NCI-H1436 (cell line): ENCODE results near the gene MAFG.

Experiments used
- DNase-seq: peaks from one replicate; lab custom pipeline; 2025; lab: John Stamatoyannopoulos, UW

MAFG gene

DNA sequence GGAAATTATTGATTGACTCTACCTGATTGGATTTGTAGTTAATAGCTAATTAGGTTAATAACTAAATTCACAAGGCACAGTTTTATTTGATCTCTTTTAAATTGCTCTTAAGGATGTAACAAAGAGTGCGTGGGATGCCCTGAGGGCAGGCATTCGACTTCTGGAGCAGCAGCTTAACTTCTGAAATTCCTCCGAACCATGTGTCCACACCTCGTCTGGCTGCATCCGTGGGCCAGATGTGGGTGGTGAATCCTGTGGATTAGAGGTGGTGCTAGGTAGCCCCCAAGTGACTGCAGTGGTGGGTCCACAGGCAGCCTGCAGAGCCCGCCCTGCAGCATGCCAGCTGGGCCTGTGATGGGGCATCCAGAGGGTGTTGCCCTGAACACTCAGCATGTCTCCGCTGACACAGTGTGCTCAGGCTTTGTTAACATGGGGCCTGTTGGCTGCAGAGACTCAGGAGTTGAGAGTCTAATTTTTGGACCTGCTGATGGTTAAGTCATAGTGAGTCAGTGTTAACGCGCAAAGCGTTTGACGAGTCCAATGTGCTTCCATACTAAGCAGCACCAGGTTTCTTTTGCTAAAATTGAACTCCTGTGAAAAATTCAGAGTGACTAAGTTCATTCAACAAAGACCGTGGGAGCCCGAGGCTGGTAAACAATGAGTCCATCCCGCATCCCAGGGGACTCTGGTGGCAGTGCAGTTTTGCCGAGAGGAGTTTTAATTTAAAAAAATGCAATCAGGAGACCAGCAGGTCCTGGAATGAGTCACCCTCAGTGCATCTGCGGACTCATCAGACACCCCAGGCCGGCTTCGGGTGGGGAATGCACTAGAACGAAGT, 29.3 kb downstream of the MAFG start:
- DNase-seq: no peak

DNA sequence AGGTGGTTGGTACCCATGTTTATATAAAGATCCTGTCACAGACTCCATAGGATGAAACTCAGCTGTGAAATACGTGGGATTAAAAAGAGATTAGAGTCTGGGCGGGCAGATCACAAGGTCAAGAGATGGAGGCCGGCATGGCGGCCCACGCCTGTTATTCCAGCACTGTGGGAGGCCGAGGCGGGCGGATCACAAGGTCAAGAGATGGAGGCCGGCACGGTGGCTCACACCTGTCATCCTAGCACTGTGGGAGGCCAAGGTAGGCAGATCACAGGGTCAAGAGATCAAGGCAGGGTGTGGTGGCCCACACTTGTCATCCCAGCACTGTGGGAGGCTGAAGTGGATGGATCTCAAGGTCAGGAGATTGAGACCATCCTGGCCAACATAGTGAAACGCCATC, 32.1 kb downstream of the MAFG start:
- no peak for DNase-seq

- no peak for DNase-seq
Measured at GRCh38 chr17:81891303-81891552, 36.3 kb downstream of the MAFG start.

DNA sequence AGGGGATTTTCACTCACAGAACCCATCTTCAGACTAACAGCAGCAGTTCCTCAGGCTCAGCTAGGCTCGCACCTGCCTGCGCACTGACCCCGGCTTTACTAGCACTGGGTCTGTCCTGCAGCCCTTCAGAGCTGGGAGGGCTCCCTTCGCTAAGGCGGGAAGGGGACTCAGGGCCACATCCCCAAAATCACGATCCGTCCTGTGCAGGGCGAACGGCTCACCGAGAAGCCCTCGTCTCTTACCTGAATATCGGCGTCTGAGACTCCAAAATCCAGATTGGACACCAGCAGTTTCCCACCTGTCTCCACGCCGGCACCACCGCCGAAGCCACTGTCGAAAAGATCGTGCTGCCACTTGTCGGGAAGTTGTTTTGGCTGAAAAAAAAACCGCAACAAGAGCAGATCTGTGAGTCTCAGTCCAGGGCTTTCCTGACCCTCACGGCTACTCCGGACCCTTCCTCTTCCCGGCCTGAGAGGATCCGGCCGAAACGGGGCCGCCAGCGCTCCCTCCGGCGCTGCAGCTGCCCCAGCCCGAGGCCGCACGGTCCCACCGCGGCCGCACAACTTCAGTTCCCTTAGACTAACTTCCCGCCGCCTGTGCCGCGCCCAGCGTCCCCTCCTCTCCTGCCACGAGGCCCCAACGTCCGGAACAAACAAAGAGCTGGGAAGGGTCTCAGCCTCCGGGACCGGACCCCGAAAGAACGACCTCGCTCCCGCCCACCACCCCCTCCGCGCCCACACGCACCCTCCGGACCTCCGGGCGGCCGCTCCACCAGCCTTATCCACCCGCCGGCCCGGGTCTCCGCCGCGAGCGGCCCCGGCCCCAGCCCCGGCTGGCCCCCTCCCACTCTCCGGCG, 36.9 kb downstream of the MAFG start:
- DNase-seq: no peak

DNA sequence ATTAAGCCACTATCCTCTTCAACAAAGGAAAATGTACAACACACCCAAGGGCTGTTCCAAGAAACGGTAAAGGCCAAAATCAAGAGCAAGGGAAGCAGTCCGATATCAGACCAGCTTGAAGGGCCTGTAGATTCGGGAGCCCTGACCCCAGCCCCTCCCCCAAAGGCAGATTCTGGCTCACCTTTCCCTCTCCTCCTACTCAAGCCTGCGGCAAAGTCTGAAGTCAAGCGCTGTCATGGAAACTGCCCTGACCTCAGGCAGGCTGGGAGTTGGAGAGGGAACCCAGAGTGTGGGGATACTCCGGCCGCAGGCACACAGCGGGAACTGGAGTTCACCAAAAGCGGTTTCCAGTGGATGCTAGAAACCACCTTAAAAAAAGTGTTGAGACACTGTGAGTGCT, 37.9 kb downstream of the MAFG start:
- DNase-seq: no peak

DNA sequence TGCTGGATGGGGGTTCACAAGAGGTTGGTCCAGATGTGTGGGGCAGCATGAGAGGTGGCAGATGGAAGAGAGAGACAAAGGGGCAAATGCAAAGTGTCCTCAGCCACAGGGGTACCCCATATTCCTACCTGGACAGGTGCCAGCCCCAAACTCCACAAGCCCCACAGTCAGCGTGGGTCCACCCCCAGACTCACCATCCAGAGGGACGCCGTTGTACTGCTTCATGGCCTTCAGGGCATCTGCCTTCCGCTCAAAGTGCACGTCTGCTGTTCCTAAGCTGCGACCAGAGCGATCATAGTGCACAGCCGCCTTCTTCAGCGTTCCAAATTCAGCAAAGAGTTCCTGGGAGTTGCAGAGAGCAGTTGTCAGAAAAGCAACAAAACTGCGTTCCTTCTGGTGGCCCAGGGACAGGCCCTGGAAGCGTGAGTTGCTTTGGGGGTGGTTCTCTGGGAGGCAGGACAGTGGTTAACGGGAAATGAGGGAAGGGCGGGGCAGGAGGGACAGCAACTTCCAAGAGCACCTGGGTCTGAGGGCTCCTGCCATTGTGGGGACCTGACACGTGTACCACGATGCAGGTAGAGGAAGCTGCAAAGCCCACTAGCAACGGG, 38.4 kb downstream of the MAFG start:
- no peak for DNase-seq

- DNase-seq: no peak
Measured at GRCh38 chr17:81888105-81888987, 39.2 kb downstream of the MAFG start.

DNA sequence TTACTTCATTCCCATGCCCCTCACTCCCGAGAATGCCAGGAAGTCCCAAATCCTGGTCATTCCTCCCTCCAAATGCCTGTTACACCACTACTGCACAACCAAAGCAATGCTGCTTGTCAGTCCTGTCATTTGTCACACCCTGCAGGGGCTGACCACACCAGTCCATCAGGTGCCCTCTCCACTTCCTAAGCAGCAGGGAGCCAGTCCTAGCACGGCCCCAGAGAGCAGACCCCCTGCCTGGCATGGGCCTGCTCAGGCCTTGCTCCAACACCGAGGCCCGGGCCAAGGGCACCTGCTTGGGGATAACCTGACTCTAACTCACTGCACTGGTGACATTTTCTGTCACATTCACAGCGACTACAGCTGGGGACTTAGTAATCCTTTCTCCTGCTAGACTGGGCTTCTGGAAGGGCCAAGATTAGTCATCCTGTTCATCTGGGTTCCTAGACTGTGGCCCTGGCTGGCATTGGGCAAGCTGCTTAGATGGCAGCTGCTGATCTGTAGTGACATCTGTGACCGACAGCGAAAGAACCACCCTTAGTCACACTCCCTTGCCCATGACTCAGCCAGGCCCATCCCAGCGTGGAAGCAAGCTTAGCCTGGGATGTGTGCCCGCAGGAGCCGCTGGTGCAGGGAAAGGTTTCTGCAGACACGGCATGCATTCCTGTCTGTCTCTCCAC, 41.5 kb downstream of the MAFG start:
- DNase-seq: no peak

DNA sequence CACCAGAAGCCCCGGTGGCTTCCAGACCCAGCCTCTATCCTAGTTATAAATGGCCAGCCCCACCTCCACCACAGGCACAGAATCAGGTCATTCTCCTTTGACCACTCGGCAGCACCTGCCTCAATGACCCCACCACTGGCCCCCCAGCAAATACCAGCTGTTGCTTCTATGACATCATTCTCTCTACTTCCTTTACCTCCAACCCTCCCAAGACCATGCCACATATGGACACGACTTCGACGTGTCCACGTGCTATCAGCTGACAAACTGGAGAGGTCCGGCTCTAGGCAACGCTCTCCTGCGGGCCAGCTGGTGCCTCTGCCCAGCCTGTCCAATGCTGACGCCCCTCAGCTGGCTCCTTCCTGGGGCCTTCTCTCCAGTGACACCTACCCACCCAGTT, 42.1 kb downstream of the MAFG start:
- no peak for DNase-seq

- DNase-seq: no peak
Measured at GRCh38 chr17:81884968-81885367, 42.6 kb downstream of the MAFG start.

DNA sequence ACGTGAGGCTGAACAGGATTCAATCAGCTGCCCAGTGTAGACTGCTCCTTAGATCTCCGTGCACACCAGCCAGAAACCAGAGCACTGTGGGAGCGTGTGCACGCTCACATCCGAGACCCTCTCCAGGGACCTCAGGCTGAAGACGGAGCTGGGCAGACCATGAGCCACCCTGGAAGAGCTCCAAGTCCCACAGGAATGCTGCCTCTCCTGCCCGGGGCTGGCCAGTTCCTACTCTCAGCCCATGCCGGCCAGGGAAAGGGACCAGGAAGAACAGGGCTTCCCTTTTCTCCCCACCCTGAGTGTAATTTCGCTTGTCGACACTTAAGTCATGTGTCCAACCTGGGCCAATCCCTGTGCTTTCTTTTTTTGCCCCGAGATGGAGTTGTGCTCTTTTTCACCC, 43.0 kb downstream of the MAFG start:
- DNase-seq: no peak

DNA sequence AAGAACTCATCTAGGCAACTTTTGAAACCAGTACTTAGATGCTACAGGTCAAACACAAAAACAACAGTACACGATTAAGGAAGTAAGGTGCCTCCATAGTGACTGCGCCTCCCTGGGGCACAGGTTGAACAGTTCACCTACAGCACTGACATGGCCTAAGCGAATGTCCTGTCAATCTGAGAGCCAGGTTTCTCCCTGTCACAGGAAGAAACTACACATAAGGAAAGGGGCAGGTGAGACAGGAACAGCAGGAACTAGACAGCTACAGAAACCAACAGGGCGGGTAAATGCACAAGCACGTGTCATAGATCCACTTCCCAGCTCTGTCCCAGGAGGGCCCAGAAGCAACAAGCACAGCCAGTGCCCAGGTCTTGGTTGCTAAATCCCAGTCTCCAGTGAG, 48.4 kb downstream of the MAFG start:
- DNase-seq: no peak

GRCh38 chr17:81878294-81878693, 49.2 kb downstream of the MAFG start:
- DNase-seq: no peak

GRCh38 chr17:81877569-81877968, 50.0 kb downstream of the MAFG start:
- no peak for DNase-seq

- peak; percentile 95 for DNase-seq
Measured at GRCh38 chr17:81871387-81872230, 55.9 kb downstream of the MAFG start.

GRCh38 chr17:81870981-81871386, 56.6 kb downstream of the MAFG start, which contains the start of gene ARHGDIA:
ARHGDIA (minus strand) TSS chr17:81871337; CDS start chr17:81869930, 1,407 bp downstream.
- DNase-seq: no peak

- DNase-seq: no peak
Measured at GRCh38 chr17:81870131-81870980, 57.2 kb downstream of the MAFG start.

DNA sequence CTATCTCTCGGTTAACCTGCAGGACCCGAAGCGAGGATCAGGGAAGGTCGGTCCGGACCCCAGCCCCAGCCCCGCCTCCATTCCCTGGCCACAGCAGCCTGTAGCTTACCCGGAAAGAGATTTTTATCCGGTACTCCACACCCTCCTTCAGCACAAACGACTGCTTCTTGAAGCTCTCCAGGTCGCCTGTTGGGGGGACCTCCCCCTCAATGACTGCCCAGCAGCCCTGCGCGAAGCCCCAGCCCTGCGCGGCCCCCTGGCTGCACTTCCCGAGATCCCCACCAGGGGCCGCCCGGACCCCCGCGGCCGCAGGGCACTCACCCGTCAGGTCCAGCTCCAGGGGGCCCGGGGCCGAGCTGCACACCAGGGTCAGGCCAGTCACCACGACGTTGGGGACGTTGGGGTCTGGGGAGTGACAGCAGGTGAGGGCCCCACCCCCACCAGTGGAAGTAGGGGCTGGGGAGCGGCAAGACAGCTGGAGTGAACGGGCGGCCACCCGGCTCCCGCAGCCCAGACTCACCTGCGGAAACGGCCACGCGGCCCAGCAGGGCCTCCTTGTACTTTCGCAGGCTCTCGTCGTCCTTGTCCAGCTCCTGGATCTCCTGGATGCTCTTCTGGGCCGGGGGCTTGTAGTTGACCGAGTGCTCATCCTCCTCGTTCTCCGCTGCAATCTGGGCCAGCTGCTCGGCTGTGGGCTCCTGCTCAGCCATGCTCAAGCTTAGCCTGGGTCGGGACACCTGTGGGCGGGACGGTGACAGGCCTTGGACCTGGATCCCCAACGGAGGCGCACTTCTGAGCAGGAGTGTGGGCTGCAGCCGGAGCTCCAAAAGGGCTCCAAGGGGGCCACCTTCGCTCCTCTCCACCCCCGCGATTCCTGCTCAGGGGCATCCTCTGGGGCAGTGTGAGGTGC, 58.1 kb downstream of the MAFG start:
- no peak for DNase-seq
